ENCODE results near the gene DNAJC11.
"Not testable (repeated sequence)": the region's sequence is repeated elsewhere in the genome, so short reads cannot be mapped to it uniquely, and the experiment has no call there.

The DNAJC11 gene

DNA sequence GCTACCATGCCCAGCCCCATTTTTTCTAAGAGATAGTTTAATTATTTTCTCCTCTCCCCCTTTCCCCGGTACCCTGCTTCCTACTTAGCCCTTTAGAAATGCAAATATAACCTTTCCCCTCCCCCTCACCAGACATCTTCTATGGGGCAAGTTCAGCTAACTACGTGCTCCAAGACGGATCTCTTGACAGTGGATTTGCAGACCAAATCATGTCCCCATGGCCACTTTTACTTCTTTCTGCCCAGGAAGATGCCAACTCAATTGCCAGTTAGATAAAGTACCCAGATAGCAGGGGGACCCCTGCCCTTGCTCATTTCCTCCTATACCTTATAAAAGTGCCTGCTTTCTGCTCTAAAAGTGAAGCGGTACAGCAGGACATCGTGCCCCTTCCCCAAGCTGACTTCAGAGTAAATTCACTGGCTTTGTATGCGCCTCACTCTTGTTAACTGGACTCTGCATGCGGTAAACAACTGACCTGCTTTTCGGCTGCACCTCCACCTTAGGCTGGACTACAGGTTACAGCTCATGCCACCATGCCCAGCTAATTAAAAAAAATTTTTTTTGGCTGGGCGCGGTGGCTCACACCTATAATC, 7.4 kb downstream of the DNAJC11 start:
- no peak for DNase-seq

DNA sequence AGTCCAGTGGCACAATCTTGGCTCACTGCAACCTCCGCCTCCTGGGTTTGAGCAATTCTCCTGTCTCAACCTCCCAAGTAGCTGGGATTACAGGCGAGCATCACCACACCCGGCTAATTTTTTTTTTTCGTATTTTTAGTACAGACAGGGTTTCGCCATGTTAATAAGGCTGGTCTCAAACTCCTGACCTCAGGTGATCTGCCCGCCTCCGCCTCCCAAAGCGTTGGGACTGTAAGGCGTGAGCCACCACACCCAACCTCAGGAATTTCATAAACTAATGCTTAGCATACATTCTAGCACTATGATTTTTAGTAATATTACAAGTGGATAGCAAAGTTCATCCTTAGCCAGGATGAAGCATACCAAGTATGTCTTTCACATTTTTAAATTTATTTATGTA, 8.7 kb downstream of the DNAJC11 start:
- no peak for DNase-seq

DNA sequence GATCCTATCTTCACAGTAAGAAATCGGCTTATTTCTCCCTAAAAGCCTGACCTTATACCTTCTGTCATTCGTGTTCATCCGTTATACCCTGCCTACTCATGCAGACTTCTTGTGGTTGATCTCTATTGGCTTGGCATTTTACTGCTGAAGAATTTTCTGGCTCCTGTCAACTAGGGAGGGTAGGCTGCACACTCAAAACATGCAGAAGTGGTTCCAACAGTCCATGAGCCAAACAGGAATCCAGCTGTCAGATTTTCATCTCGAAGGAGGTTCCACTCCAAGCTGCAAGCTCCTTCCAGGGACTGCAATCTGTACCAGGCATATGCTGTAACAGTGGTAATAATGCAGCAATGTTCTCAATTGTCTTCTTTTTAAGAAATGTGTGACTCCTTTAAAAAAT, 10.1 kb downstream of the DNAJC11 start:
- DNase-seq: no peak

DNA sequence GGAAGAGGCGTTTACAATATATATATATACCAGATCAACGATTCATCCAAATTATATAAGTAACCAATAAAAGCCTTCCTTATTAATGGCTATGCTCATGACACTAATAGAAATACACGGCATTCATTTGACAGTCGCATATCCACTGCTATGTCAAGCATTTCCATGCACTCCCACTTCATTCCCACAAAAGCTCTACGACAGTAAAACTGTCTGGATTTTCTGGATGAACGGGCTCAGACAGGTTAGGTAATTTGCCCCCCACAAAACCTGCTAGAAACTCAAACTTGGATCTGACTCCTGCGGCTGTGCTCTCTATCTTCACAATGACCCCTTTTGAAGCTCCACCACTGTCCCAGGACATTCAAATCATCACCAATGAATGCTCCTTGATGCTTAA, 11.4 kb downstream of the DNAJC11 start:
- DNase-seq: no peak

DNA sequence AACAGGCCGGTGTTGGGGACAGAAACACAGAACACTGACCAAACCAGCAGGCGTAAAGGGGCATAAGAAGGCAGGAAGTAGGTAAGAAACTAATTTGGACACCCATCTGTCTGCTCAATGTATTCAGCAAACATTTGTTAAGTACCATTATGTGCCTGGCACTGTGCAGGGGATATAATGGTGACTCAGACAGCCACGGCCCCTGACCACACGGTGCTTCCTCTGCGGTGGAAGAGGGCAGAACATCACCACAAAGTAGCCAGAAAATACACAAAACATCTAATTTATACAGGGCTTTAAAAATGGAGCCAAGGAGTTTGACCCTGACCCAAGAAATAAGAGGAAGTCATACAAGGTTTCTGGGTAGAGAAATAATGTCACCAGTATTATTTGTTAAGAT, 12.9 kb downstream of the DNAJC11 start:
- no peak for DNase-seq

DNA sequence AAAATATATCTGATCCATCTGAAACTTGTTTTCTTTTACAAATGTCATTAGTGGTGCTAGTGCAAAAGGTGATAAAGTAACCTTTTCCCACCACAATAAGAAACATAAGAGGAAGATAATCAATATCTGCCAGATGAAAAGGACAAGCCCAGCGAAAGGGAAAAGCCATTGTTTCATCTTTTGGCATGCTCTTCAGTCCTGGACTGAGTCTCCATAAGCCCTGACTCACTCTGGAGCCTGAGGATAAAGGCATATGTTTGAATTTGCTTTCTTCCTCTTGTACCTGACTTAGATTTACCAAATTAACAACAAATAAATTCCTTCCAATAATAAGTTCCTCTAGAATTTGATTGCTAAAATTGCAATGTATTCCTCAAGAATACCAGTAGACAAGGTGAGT, 13.6 kb downstream of the DNAJC11 start:
- DNase-seq: no peak

DNA sequence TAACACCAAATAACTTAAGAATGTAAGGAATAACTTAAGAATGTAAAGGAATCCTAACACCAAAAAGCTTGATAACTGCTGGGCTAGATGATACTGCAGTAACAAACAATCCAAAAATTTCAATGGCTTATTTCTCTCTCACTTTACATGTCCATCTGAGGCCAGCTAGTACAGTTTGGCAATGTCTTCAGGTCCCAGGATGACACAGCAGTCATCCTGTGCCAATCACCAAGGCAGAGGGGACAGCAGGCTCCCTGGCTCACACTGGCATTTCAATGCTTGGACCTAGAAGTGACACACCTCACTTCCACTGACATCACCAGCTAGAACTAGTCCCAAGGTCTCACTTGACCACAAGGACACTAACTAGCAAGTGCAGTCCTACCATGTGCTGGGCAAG, 15.3 kb downstream of the DNAJC11 start:
- DNase-seq: no peak

DNA sequence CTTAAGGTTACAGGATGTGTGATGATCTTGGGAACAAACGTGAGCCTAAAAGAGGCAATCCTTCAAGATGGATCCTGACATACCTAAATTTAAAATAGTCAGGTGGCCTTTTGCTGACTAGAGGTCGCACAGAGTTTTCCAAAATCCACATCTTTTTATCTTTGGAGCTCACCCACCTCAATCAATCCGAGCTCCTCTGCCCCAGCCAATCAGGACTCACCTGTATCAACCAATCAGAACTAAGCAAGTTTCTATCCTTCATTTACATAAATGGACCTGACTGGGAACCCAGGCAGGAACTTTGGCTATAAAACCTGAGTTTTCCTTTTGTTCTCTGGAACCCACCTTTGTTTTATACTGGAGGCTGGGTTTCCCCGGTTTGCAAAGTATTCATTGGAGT, 16.2 kb downstream of the DNAJC11 start:
- no peak for DNase-seq

DNA sequence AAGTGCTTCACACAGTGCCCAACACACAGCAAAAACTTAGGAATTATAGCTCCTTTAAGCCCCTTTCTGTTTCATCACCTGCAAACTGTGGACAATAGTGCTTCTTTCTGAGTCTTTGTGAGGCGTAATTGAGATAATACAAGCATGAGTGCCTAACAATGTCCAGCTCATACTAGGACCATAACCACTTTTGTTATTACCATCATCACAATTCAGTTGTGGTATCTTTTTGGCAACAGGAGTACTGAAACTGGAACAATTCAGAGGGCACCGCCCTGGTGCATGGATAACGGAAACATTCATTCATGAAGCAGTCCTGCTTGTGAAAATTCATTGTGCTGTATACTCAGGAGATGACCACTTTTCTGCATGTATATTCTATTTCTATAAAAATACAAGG, 18.2 kb downstream of the DNAJC11 start:
- no peak for DNase-seq

DNA sequence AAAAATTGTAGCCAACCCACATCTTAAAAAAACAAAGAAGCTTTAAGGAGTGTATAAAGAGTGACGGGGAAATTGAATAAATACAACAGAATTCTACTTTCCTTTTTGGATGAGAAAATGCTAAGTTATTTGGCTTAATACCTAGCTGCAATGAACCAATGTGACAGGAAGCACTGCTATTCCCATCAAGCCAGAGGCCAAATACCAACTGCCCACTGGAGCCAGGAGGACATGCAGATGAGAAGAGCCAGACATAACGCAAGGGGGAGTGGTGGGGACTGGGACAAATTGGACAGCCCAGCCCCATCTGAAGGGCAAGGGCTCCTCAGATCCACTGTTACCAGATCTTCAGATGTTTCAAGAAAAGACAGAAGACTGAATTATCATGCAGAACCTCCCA, 25.7 kb downstream of the DNAJC11 start:
- DNase-seq: no peak

DNA sequence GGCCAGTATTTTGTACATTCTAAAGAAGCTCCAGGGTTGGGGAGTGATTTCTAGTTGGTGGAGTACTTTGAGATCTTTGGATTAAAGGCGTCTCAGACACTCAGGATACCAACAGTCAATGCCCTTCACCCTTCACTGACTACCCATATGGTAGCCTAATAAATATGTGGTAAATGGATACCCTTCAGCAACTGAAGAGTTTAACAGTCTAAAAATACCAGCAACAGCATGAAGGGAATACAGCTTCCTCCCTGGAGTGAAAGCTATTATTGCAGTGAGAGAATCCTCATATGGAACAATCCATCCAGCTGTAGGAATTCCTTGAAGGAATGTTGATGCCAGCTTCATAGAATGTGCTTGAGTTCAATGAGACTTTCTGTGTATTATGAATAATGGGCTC, 26.8 kb downstream of the DNAJC11 start:
- DNase-seq: no peak

DNA sequence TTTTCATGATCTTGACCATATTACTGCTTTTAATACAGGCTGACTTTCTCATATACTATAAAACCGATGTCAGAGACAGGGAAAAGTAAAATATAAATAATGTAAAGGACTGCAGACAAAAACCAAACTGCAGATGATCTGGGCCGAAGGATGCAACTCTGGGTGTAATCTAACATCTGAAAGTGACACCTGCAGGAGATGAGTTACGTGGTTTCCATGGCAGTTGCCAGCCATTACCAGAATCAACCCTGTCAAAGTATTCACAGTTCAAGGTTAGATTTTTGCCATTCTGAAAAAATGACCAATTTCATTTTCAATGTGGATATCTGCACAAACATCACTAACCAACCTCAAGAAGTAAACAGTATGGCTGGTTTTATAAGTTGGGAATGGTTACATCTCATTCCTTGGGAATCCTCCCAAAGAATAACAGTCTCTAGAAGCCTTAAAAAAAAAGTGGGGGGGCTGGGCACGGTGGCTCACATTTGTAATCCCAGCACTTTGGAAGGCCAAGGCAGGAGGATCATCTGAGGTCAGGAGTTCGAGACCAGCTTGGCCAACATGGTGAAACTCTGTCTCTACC, 27.7 kb downstream of the DNAJC11 start:
- DNase-seq: no peak

DNA sequence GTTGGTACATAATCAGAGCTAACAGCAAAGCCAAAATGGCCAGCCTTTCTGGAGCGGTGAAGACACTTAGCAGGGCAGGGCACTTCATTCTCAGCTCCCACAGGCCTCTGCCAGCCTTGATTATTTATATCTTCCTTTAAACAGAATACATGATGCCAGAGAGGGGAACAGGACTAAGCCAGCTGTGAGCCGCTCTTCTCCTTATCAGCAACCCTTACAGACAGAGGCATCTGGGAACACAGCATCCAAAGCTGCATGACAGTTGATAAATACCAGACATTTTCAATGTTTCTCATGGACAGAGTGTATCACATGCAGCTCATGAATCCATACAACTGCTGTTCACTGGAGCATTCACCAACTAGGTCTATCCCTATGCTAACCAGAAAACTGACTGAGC, 29.1 kb downstream of the DNAJC11 start:
- no peak for DNase-seq

DNA sequence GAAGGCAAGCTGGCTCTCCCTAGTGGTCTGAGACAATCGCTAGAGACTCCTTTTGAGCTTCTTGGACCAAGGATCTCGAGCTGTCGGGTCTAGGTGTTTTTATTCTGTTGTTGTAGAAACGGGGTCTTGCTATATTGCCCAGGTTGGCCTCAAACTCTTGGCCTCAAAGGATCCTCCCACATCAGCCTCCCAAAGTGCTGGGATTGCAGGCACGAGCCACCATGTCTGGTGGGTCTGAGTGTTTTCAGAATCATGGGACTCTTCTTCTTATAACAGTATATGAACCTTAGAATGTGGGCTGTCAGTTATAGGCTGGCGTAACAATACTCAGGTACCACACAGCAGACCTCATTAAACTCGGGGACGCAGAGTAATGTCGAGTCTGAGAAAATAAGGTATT, 33.1 kb downstream of the DNAJC11 start:
- no peak for DNase-seq

DNA sequence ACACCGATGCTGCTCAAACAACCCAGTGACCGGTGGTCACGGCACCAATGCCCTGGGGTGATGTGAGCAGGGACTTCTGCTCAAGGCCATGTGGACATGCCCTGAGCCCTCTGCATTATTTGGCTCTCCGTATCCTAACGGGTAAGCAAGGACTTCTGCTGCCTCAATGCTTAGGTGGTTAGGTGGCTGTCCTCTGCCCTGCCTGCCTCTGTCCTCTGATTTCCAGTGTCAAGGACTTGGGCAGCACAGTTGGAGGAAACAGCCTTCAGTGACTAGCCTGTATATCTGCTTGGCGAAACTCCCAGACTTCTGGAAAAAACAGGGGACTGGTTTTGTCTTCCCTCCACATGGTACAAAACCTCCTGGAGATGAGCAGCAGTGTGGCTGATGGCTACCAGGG, 34.5 kb downstream of the DNAJC11 start:
- DNase-seq: no peak

DNA sequence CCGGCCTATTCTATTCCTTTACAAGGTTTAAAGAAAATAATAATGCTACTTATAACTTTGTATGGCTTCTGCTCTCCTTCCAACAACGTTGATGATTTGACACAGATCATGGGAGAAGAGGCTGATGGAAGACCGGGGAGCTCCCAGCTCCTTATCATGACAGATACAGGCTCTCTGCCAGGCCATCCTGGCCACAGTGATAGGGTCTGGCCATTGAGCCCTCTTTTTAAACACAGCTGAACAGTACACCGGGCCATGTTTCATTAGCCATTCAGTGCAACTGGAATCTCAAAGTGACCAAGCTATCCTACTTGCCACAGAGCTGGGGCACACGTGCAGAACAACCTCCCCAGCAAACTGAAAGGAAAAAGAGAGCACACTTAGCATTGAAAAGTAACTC, 34.9 kb downstream of the DNAJC11 start:
- no peak for DNase-seq

DNA sequence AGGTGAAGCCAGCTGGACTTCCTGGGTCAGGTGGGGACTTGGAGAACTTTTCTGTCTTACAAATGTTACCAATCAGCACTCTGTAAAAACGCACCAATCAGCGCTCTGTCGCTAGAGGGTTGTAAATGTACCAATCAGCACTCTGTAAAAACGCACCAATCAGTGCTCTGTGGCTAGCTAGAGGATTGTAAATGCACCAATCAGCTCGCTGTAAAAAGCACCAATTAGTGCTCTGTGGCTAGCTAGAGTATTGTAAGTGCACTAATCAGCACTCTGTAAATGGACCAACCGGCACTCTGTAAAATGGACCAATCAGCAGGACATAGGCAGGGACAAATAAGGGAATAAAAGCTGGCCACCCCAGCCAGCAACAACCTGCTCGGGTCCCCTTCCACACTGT, 39.1 kb downstream of the DNAJC11 start:
- DNase-seq: not testable (repeated sequence)

DNA sequence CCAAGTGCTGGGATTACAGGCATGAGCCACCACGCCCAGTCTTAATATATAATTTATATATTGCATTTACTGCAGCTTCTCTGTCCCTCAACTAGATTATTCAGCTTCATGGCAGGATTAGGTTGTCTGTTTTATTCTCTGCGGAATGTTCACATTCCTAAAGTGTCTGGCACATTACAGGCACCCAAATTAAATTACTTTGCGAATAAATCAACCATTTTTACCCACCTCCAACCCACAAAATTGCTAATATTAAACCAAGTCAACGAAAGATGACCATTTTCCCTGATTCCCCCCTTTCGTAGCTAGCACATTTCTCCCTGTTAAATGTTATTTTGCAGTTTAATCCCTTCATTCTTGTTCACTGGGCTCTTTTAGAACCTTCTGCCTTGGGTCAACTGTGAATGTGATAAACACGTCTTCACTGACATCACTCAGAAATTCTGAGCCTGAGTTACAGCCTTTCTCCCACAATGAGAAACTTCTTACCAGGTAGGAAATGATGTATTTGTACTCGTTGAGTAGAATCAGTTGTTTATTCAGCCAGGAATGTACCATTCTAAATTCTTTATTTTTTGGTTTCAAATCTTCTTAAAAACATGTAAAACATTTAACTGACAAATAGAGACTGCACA, 41.1 kb downstream of the DNAJC11 start:
- no peak for DNase-seq

DNA sequence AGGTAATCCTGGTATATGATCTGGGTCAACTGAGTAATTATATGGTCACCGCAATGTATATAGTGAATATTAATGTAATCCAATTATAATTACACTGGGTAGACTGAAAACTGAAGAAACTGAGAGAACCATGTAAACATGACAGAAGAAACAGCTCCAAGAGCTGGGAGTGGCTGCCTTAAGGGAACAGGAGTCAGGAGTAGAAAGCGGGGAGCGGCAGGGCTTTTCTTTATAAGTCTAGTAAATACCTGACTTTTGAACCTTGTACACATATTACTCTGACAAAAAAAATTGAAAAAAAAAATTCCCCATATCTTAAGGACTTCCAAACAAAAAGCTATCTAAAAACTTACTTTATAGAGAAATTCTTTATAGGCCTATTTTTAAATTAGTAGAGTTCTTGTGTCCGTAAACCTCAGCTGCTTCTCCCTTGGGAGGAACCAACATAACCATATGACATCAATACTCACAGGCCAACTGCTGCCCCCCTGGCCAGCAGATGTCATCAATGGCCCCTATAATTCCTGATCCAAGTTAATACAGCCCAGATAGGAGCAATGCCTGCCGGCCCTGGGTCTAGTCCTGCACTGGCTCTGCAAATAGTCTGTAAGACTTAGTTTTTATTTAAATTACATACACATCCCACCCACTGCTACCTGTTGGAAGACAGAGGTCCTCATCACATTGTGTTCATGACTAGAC, 43.1 kb downstream of the DNAJC11 start:
- DNase-seq: no peak

DNA sequence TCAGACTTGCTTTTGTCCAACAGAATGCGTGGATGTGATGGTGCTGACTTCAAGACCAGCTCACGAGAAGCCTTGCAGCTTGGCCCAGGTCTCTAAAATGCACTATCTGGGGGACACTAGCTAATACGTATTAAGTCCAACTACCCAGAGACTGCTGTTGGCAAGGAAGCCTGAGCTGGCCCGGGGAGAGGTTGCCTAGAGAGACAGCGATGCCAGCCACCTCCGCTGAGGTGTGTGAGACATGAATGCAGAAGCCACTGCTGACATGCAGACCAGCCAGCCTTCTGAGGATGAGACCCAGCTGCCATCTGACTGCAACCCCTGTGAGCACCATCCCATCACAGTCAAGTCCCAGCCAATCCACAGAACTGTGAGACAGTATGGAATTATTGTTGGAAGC, 44.5 kb downstream of the DNAJC11 start:
- no peak for DNase-seq

DNA sequence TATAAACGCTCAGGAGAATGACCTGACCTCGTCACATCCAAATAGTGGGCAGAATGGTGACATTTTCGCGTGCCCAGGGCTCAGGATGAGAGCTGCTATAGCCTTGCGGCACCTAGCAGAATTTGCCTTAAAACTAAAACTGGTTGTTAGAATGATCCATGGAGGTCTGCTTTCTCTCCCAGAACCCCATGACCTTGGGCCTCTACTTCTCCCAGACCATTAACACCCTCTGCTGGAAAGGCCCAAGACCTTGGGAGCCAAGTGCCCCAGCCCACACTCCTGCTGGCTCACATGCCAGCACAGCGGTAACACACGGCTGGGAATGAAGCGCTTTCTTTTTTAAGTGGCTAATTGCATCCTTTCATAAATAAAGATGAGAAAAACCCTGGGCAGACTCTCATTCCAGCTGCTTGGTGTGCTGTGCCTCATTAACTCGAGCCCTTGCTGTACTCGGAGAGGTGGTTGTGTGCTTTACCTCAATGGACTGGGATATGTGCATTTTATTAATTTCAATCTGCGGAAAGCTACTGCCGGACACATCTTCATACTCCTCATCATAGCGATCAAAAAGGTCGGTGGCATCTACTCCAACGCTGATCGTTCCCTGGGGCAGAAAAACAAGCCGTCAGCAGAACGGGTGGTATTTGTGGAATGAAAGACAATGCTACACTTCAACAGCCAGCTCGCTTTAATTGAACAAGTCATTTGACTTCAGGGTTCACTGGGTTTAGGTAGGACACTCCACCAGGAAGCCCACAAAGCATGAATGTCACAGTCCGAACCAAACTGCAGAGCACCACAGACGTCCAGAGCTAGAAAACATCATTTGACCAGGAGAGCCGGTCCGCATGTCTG, 48.0 kb downstream of the DNAJC11 start:
- no peak for DNase-seq

DNA sequence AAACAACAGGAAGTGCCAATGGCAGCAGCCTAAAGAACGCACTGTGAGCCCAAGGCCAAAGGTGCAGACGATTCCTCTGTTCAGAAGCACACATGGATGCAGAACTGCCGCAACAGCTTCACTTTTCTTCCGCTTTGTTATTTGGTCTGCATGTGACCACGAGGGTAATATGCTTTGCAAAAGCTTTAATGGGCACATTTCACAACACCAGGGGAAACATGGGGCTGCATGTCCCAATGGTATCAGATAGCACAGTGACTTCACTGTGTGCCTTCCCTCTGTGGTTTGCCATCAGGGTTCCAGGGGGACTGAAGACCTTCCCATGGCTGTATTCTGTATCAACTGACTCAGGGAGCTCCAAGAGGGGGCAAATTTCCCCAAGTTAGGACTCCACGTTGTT, 48.6 kb downstream of the DNAJC11 start:
- DNase-seq: no peak

DNA sequence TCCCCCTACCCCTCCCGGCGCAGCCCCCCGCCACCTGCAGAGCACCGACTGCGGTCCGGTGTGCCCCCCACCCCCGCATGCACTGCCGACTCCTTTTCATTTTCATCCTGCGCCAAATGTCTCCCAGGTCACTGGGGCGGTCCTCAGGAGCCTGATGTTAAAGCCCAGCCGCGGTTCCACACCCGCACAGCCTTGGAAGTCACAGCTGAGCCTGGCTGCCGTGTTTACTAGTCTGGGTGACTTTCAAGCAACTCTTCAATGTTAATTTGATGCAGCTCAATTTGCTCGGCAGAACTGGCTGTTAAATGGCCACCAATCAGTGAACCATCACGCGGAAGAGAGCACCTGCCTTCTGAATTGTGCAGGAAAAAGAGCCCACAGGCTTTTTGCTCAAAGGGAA, 49.7 kb downstream of the DNAJC11 start:
- no peak for DNase-seq
